ENCODE results near the gene TET1. TPM values are rescaled to one million over a fixed set of nuclear protein-coding genes. Genes with fewer than 3 reads are reported as not detected.

The TET1 gene
- total RNA-seq (2022; extraction: Qiagen RNA extraction): 0.41 to 0.65 TPM (median 0.56 TPM) in 5 replicates

DNA sequence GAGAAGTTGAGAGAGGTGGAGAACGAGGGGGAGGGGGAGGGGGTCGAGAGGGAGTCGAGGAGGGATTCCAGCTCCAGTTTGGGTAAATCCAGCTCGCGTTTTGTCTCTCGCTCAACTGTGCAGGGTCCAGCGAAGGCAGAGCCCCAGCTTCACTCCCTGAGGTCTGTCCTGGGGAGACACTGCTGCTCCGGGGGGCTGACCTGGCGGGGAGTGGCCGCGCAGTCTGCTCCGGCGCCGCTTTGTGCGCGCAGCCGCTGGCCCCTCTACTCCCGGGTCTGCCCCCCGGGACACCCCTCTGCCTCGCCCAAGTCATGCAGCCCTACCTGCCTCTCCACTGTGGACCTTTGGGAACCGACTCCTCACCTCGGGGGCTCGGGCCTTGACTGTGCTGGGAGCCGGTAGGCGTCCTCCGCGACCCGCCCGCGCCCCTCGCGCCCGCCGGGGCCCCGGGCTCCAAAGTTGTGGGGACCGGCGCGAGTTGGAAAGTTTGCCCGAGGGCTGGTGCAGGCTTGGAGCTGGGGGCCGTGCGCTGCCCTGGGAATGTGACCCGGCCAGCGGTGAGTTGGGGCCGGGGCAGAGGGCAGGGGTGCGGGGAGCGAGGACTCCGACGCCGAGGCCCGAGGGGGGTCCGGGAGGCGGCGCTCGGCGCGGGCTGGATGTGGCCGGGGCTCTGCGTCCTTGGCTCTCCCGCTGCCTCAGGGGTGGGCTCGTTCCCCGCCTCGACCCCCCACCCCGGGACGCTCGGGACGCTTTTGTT lies at the start of gene TET1:
TET1 (plus strand) TSS at position 152 of the 757 bp plus-strand sequence. CDS start 12,002 bp downstream, outside the sequence.

GRCh38 chr10:68720793-68721672 lies 160.9 kb downstream of the TET1 start, which contains the start of gene CCAR1:
Gene CCAR1, plus strand, starts transcription at chr10:68721239. Its CDS starts 1,266 bp downstream, at chr10:68722505.

Other genes with a start within 250 kb of the TET1 start
- 176 to 249 TPM (median 188 TPM) in 5 replicates for gene HNRNPH3, start 228.3 kb upstream of the TET1 start, total RNA-seq (2022; extraction: Qiagen RNA extraction)
- gene PBLD, start 227.4 kb upstream of the TET1 start, total RNA-seq (2022; extraction: Qiagen RNA extraction): 2.7 to 3.8 TPM (median 3.0 TPM) in 5 replicates
- gene RUFY2, start 153.1 kb upstream of the TET1 start, total RNA-seq (2022; extraction: Qiagen RNA extraction): 7.7 to 9.9 TPM (median 8.5 TPM) in 5 replicates
- 8.5 to 11.6 TPM (median 9.1 TPM) in 5 replicates for gene DNA2, start 88.4 kb upstream of the TET1 start, total RNA-seq (2022; extraction: Qiagen RNA extraction)
- gene SLC25A16, start 32.8 kb upstream of the TET1 start, total RNA-seq (2022; extraction: Qiagen RNA extraction): 16.8 to 18.5 TPM (median 18.4 TPM) in 5 replicates
- 55.4 to 64.1 TPM (median 60.4 TPM) in 5 replicates for gene CCAR1, start 160.9 kb downstream of the TET1 start, total RNA-seq (2022; extraction: Qiagen RNA extraction)